ENCODE results near the gene TBC1D22B.
"Not testable (repeated sequence)": the region's sequence is repeated elsewhere in the genome, so short reads cannot be mapped to it uniquely, and the experiment has no call there.

TBC1D22B gene

DNA sequence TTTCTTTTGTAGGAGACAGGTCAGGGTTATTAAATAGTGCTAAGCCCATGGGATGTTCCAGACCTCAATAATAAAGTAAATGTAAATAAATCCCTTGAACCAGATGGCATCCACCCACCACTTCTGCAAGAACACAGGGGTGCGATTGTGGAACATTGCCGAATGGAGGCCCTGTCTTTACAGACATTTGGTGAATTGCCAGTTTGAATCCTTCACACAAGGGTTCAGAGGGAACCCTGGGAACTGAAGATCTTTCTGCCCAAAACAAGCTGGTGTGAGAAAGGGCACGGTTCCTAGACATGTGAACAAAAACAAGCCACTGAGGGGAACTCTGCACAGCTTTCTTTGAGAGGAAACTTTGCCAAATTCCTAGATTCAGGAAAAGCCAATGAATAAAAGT, 66.0 kb downstream of the TBC1D22B start:
- no peaks in the 10 kb centered on the region for H3K4me1 ChIP-seq (ENCODE audit: control insufficient read depth, insufficient read depth, low read length, poor library complexity, severe bottlenecking)
- no peak overlapping the region for H3K4me3 ChIP-seq (ENCODE audit: extremely low read depth, insufficient read depth, low read length, poor library complexity, severe bottlenecking)
- H3K27ac ChIP-seq (ENCODE audit: low read depth, low read length, severe bottlenecking): no peak overlapping the region
- peaks cover 28% of the 10 kb centered on the region for H3K36me3 ChIP-seq (ENCODE audit: control insufficient read depth, insufficient read depth, low read length)
- no peaks in the 10 kb centered on the region for H3K9me3 ChIP-seq (ENCODE audit: control insufficient read depth, low read length)
- WGBS, 2 experiments (ENCODE audit: insufficient coverage in 2 of 2): 59 to 62% methylated on average over 3 of the region's 3 CpGs

DNA sequence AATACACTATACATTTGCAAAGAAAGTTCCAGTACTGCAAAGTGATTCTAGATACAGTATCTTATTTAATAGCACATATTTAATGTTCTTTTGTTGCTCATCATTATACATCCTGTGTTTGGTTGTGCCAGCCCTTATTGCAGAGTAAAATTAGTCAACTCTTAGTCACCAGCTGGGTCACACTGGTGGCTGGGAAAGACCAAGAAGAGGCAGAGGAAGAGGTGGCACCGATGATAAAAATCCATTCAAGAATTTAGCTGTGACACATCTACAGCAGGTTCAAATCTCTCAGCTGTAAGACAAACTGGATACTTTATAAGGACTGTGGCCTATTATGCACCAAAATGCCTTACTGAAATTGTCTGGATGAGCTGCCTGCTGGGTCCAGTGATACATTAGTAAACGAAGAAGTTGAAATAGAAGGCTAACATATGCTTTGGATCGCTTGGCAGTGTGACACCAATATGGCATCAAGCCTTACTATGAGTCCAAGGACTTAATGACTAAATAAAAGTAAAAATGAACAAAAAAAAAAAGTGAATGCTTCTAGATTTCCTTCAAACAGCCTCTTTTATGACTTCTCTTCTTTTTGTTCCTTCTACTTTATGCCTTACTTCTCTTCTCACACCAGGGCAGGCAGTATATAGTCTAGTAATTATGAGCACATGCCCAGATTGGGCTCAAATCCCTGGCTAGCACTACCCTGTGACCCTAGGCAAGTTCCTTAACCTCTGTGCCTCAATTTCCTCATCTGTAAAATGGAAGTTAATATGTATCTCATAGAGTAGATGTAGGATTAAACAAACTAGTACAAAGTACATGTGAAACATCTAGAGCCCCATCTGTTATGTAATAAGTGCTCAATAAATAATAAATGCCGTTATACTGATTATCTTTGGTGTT, 66.8 kb downstream of the TBC1D22B start:
- Histone ChIP-seq H3K27ac (ENCODE audit: low read depth, low read length, severe bottlenecking) (no peak overlapping the region), H3K4me3 (ENCODE audit: extremely low read depth, insufficient read depth, low read length, poor library complexity, severe bottlenecking) (no peak overlapping the region), H3K4me1 (ENCODE audit: control insufficient read depth, insufficient read depth, low read length, poor library complexity, severe bottlenecking) (no peaks in the 10 kb centered on the region), H3K36me3 (ENCODE audit: control insufficient read depth, insufficient read depth, low read length) (peaks cover 21% of the 10 kb centered on the region), H3K9me3 (ENCODE audit: control insufficient read depth, low read length) (no peaks in the 10 kb centered on the region)
- WGBS, 2 experiments (ENCODE audit: insufficient coverage in 2 of 2): 98 to 100% methylated on average over 1 to 3 of the region's 4 CpGs

DNA sequence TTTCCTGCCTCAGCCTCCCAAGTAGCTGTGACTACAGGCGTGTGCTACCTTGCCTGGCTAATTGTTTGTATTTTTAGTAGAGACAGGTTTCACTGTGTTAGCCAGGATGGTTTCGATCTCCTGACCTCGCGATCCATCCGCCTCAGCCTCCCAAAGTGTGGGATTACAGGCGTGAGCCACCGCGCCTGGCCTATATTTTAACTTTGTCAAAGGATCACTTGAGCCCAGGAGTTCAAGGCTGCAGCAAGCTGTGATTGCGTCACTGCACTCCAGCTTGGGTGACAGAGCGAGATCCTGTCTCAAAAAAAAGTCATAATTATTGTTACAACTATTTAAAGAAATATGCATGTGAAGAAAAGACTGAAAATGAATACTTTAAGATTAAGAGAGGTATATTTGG, 72.8 kb downstream of the TBC1D22B start:
- WGBS, 2 experiments (ENCODE audit: insufficient coverage in 2 of 2): 89 to 98% methylated on average over 7 to 8 of the region's 10 CpGs
- not testable (repeated sequence) for H3K9me3 ChIP-seq (ENCODE audit: control insufficient read depth, low read length); H3K27ac ChIP-seq (ENCODE audit: low read depth, low read length, severe bottlenecking); H3K4me1 ChIP-seq (ENCODE audit: control insufficient read depth, insufficient read depth, low read length, poor library complexity, severe bottlenecking); H3K4me3 ChIP-seq (ENCODE audit: extremely low read depth, insufficient read depth, low read length, poor library complexity, severe bottlenecking)
- H3K36me3 ChIP-seq (ENCODE audit: control insufficient read depth, insufficient read depth, low read length): peaks cover 24% of the 10 kb centered on the region

DNA sequence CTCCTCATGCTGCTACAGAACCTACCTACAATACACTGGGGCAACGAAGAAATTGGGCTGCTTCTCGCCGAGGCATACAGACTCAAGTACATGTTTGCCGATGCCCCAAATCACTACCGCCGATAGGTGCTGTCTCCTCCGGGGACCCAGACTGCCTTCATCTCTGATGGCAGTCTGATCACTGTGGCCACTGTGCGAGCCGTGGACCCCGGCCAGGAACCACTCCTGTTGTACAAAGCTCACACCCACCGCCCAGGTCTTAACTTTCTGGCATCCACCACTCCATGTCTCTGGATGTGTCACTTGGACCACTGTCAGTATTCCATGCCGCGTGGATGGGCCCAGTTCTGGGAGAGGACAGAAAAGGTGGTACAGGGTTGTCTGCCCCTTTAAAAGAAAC, 73.5 kb downstream of the TBC1D22B start:
- Histone ChIP-seq H3K4me3 (ENCODE audit: extremely low read depth, insufficient read depth, low read length, poor library complexity, severe bottlenecking) (no peak overlapping the region), H3K9me3 (ENCODE audit: control insufficient read depth, low read length) (no peaks in the 10 kb centered on the region), H3K36me3 (ENCODE audit: control insufficient read depth, insufficient read depth, low read length) (peaks cover 24% of the 10 kb centered on the region), H3K4me1 (ENCODE audit: control insufficient read depth, insufficient read depth, low read length, poor library complexity, severe bottlenecking) (no peaks in the 10 kb centered on the region), H3K27ac (ENCODE audit: low read depth, low read length, severe bottlenecking) (no peak overlapping the region)
- 94 to 98% methylated on average over 11 to 12 of the region's 13 CpGs for WGBS, 2 experiments (ENCODE audit: insufficient coverage in 2 of 2)

DNA sequence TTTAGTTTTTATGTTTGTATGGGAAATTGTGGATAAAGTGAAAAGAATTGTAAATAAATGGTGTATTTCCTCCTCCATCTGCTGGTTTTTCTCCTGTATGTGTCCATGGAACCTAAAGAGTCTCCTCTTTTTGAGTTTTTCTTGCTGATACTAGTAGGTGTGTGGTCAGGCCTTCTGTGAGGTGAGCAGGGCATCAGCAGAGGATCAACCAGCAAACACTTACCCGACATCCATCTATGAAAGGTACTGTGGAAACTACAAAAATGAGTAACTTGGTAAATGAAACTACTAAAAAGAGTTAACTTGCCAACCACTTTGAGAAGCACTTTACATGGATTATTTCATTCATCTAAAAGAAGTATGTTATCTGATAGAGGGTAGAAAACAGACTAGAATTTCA, 75.3 kb downstream of the TBC1D22B start:
- no peaks in the 10 kb centered on the region for H3K9me3 ChIP-seq (ENCODE audit: control insufficient read depth, low read length)
- H3K27ac ChIP-seq (ENCODE audit: low read depth, low read length, severe bottlenecking): no peak overlapping the region
- whole genome bisulfite sequencing, 2 experiments (ENCODE audit: insufficient coverage in 2 of 2): no CpG with 5 or more reads among the region's 1 CpG
- peaks cover 24% of the 10 kb centered on the region for H3K36me3 ChIP-seq (ENCODE audit: control insufficient read depth, insufficient read depth, low read length)
- H3K4me3 ChIP-seq (ENCODE audit: extremely low read depth, insufficient read depth, low read length, poor library complexity, severe bottlenecking): no peak overlapping the region
- no peaks in the 10 kb centered on the region for H3K4me1 ChIP-seq (ENCODE audit: control insufficient read depth, insufficient read depth, low read length, poor library complexity, severe bottlenecking)

DNA sequence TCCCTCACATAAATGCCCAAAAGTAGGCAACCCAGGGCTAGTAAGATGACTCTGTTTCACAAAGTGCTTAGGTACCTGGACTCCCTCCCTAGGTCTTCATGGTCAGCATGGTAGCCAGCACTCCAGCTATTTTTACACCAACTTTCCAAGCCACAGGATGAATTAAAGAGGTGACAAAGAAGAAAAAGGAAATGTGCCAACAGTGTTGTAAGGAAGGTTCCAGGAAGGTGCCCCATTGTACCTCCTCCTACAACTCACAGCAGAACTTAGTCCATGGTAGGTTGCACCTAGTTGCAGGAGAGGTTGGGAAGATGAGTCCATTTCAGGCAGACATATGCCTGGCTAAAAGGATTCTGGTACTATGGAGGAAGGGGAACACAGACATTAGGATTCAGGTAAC, 76.5 kb downstream of the TBC1D22B start:
- Histone ChIP-seq H3K4me3 (ENCODE audit: extremely low read depth, insufficient read depth, low read length, poor library complexity, severe bottlenecking) (no peak overlapping the region), H3K4me1 (ENCODE audit: control insufficient read depth, insufficient read depth, low read length, poor library complexity, severe bottlenecking) (no peaks in the 10 kb centered on the region), H3K27ac (ENCODE audit: low read depth, low read length, severe bottlenecking) (no peak overlapping the region)

DNA sequence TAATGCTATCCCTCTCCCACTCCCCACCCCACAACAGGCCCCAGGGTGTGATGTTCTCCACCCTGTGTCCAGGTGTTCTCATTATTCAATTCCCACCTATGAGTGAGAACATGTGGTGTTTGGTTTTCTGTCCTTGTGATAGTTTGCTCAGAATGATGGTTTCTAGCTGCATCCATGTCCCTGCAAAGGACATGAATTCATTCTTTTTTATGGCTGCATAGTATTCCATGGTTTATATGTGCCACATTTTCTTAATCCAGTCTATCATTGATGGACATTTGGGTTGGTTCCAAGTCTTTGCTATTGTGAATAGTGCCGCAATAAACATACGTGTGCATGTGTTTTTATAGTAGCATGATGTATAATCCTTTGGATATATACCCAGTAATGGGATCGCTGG, 80.7 kb downstream of the TBC1D22B start:
- not testable (repeated sequence) for H3K27ac ChIP-seq (ENCODE audit: low read depth, low read length, severe bottlenecking); H3K36me3 ChIP-seq (ENCODE audit: control insufficient read depth, insufficient read depth, low read length); H3K4me3 ChIP-seq (ENCODE audit: extremely low read depth, insufficient read depth, low read length, poor library complexity, severe bottlenecking); H3K9me3 ChIP-seq (ENCODE audit: control insufficient read depth, low read length); H3K4me1 ChIP-seq (ENCODE audit: control insufficient read depth, insufficient read depth, low read length, poor library complexity, severe bottlenecking)
- 79 to 94% methylated on average over 2 to 3 of the region's 3 CpGs for WGBS, 2 experiments (ENCODE audit: insufficient coverage in 2 of 2)

More for the DNA sequence above, 76.5 kb downstream of the TBC1D22B start:
- Histone ChIP-seq H3K36me3 (ENCODE audit: control insufficient read depth, insufficient read depth, low read length) (peaks cover 24% of the 10 kb centered on the region), H3K9me3 (ENCODE audit: control insufficient read depth, low read length) (no peaks in the 10 kb centered on the region)

DNA sequence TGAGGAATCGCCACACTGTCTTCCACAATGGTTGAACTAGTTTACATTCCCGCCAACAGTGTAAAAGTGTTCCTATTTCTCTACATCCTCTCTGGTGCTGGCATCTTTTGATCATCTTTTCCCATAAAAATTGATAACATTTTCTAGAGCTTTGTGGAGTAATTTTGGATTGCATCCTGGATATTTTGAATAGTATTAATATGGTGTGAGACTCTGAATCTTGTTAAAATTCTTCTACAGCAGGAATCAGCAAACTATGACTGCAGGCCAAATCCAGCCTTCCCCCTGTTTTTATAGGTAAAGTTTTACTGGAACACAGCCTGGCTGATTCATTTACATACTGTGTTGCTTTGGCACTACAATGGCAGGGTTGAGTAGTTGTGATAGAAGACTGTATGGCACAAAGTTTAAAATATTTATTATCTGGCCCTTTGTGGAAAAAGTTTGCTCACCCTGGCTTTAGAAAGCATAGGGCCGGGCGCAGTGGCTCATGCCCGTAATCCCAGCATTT, 81.2 kb downstream of the TBC1D22B start:
- no peaks in the 10 kb centered on the region for H3K36me3 ChIP-seq (ENCODE audit: control insufficient read depth, insufficient read depth, low read length)
- no peaks in the 10 kb centered on the region for H3K4me1 ChIP-seq (ENCODE audit: control insufficient read depth, insufficient read depth, low read length, poor library complexity, severe bottlenecking)
- H3K9me3 ChIP-seq (ENCODE audit: control insufficient read depth, low read length): no peaks in the 10 kb centered on the region
- H3K4me3 ChIP-seq (ENCODE audit: extremely low read depth, insufficient read depth, low read length, poor library complexity, severe bottlenecking): no peak overlapping the region
- no peak overlapping the region for H3K27ac ChIP-seq (ENCODE audit: low read depth, low read length, severe bottlenecking)
- 93 to 94% methylated on average over 3 to 4 of the region's 5 CpGs for WGBS, 2 experiments (ENCODE audit: insufficient coverage in 2 of 2)

DNA sequence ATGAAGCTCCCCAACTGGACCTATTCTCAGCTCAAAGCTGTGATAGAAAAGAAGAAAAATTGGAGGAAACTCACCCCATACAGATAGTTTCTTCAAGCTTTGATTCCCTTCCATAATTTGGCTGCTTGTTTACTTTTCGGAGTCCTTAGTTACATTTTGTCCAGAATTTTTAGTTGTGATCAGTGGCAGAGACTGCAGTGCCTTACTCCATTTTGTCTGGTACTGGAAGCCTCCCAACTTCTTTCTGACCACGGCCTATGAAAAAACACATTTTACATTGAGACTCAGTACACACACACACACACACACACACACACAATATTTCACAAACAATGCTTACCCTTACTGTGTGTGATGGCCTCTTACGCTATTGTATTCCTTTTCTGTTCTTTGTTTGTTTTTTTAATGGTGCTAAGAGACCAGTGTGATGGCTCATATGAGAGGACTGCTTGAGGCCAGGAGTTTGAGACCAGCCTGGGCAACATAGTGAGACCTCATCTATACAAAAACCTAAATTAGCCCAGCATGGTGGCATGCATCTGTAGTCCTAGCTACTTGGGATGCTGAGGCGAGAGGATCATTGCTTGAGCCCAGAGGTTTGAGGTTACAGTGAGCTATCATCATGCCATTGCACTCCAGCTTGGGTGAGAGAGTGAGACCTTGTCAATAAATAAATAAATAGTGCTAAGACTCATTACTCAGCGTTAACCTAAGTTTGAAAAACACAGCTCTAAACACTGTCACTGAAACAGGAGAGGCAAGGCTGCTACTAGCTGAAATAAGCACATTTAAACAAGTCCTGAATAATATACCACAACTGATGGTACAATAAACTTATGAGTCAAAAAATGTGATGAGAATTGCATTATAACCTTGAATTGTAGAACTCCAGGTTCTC, 82.4 kb downstream of the TBC1D22B start:
- H3K9me3 ChIP-seq (ENCODE audit: control insufficient read depth, low read length): no peaks in the 10 kb centered on the region
- no peaks in the 10 kb centered on the region for H3K4me1 ChIP-seq (ENCODE audit: control insufficient read depth, insufficient read depth, low read length, poor library complexity, severe bottlenecking)
- no peaks in the 10 kb centered on the region for H3K36me3 ChIP-seq (ENCODE audit: control insufficient read depth, insufficient read depth, low read length)
- H3K4me3 ChIP-seq (ENCODE audit: extremely low read depth, insufficient read depth, low read length, poor library complexity, severe bottlenecking): no peak overlapping the region
- no peak overlapping the region for H3K27ac ChIP-seq (ENCODE audit: low read depth, low read length, severe bottlenecking)
- 83 to 93% methylated on average over 2 to 3 of the region's 5 CpGs for WGBS, 2 experiments (ENCODE audit: insufficient coverage in 2 of 2)

DNA sequence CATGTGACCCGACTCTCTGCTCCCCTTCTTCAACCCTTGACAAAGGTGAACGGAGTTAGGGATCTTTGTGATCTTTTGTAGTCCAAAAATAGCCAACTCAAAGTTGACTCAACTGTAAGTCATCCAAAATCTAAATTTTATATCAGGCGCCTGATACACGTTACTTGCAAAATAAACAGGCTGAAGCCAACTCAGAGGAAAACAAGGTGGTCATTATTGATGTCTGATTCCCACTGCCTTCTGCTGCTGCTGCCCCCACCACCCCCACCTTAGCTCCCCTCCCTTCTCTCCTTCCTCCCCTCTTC, 83.0 kb downstream of the TBC1D22B start:
- Histone ChIP-seq H3K9me3 (ENCODE audit: control insufficient read depth, low read length) (no peaks in the 10 kb centered on the region), H3K4me3 (ENCODE audit: extremely low read depth, insufficient read depth, low read length, poor library complexity, severe bottlenecking) (no peak overlapping the region), H3K36me3 (ENCODE audit: control insufficient read depth, insufficient read depth, low read length) (no peaks in the 10 kb centered on the region), H3K4me1 (ENCODE audit: control insufficient read depth, insufficient read depth, low read length, poor library complexity, severe bottlenecking) (no peaks in the 10 kb centered on the region), H3K27ac (ENCODE audit: low read depth, low read length, severe bottlenecking) (no peak overlapping the region)
- 100% methylated on average over 1 of the region's 4 CpGs for WGBS, 2 experiments (ENCODE audit: insufficient coverage in 2 of 2)

Measured in mesodermal cell (in vitro differentiated cells).